ENCODE measurements around the gene TNFRSF19.

- TF ChIP-seq YBX1 (IDR thresholded peaks at IDR 0.05) (no peak), RCOR1 (conservative IDR thresholded peaks at IDR 0.05; ENCODE audit: low read depth, low read length) (no peak), PRDM15 (CRISPR knock-in tag; IDR thresholded peaks at IDR 0.05) (no peak), TCF3 (IDR thresholded peaks at IDR 0.05; ENCODE audit: borderline replicate concordance, insufficient read depth, low read depth, low read length) (no peak), ZNF207 (IDR thresholded peaks at IDR 0.05; ENCODE audit: borderline replicate concordance) (no peak), JUND (IDR thresholded peaks at IDR 0.05; ENCODE audit: low read depth, low read length) (no peak)
Measured at GRCh38 chr13:23620211-23620610, 50.0 kb downstream of the TNFRSF19 start.

All from GM12878 (cell line).